Forelimb muscle (tissue), 1 donor: ENCODE results near the gene TUBB6. TPM values are rescaled to one million over a fixed set of nuclear protein-coding genes. Genes with fewer than 3 reads are reported as not detected.

Experiments used
- DNase-seq: peaks from one replicate; pipeline ENCODE4 v3.0.0-alpha.2; 2013; ENCODE audit warnings: low read depth
- polyA plus RNA-seq: library from polyadenylated mRNA; unstranded; fragments of 120-200 nt; gene quantifications from one replicate; pipeline ENCODE4 v1.2.1, GENCODE V29; 2013; ENCODE audit not compliant: insufficient read length

The TUBB6 gene
- polyA plus RNA-seq, result 224 TPM

- DNase-seq, result no peak
Measured at GRCh38 chr18:12307701-12308385, at the start of gene TUBB6. TUBB6 (plus strand) TSS chr18:12308241; CDS start chr18:12308293, 52 bp downstream.

- DNase-seq, result no peak
Measured at GRCh38 chr18:12258719-12259705, 49.0 kb upstream of the TUBB6 start.

DNA sequence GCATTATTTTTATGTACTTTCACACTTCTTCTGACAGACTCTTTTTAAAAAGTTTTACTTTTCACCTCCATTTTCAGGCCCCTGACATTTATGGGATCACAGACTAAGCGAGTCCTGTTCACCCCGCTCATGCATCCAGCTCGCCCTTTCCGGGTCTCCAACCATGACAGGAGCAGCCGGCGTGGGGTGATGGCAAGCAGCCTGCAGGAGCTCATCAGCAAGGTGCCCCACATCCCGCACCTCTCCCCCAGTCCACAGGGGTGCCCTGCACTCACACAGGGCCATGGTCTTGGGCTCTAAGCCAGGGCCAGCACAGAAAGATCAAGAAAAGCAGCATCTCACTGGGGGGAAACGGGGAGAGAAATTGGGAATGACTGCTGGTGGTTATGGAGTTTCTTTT is 45.3 kb upstream of the TUBB6 start:
- no peak for DNase-seq

GRCh38 chr18:12264864-12265263 is 43.2 kb upstream of the TUBB6 start:
- no peak for DNase-seq

DNA sequence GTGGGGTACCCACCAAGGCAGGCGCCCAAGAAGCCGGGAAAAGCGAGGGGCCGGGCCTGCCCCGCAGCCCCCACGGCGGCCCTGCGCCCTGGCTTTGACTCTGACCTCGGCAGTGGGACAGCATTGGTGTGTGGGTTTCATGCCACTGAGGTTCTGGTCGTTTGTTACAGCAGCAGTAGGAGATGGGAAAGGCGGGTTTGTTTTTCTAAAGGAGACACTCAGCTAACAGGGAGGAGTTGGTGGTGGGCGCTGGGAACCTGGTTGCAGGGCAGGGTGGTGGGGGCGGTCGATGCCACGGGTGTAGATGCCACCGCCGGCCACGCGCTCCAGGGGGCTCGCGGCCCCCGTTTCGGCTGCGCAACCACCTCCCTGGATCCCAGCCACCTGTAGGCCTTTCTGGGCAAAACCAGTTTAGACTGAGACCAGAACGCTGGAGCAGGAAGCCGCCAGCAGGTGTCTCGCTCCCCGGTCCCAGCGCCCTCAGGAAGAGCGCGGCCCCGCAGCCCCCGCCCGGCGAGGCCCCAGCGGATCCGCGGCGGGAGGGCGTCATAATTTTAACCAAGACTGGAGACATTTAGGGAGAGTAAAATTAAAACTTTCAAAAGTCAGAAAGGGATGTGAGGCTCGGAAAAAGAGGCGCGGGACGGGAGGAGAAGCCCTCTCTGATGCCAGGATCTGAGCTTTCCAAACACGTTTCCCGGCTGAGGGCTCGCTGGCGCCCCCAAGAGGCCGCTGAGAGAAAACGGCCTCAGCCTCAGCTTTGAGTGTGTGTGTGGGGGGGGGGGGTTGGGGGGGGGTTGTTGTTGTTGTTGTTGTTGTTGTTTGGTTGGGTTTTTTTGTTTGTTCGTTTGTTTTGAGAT is 36.4 kb upstream of the TUBB6 start:
- DNase-seq, result peak; percentile 44

- no peak for DNase-seq
Measured at GRCh38 chr18:12274793-12275192, 33.2 kb upstream of the TUBB6 start.

DNA sequence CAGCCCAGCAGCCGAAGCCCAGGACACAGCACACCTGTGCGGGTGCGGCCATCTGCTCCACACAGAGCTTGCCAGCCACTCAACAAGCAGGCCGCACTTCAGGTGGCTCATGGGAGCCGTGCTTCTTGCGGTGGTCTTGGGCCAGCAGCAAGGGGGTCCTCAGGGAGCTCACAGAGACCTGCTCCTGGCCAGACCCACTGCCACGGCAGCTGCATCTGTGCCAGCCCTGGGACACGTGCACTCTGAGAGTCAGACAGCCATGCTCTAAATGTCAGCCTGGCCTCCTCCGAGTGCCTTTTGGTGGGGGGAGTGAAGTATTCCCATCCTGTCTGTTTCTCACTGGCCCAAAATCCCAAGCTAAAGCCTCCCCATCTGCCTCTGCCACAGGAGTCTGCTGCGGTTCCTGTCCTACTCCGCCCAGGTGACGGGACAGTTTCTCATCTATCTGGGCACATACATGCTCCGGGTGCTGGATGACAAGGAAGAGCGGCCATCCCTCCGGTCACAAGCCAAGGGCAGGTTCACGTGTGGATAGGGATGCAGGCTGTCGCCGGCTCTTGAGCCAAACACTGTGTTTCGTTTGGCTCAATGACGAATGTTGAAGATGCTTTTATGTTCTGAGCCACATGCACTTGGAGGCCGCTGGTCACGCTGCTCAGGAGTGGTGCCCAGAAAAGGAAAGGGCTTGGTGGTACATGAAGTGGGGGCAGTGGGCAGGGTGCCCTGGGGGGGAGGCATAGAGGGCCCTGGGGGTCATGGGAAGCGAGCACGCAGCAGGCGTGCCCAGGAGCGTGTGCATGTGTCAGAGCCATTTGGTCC is 31.1 kb upstream of the TUBB6 start:
- no peak for DNase-seq

GRCh38 chr18:12278215-12278671 is 29.8 kb upstream of the TUBB6 start:
- DNase-seq, result no peak

DNA sequence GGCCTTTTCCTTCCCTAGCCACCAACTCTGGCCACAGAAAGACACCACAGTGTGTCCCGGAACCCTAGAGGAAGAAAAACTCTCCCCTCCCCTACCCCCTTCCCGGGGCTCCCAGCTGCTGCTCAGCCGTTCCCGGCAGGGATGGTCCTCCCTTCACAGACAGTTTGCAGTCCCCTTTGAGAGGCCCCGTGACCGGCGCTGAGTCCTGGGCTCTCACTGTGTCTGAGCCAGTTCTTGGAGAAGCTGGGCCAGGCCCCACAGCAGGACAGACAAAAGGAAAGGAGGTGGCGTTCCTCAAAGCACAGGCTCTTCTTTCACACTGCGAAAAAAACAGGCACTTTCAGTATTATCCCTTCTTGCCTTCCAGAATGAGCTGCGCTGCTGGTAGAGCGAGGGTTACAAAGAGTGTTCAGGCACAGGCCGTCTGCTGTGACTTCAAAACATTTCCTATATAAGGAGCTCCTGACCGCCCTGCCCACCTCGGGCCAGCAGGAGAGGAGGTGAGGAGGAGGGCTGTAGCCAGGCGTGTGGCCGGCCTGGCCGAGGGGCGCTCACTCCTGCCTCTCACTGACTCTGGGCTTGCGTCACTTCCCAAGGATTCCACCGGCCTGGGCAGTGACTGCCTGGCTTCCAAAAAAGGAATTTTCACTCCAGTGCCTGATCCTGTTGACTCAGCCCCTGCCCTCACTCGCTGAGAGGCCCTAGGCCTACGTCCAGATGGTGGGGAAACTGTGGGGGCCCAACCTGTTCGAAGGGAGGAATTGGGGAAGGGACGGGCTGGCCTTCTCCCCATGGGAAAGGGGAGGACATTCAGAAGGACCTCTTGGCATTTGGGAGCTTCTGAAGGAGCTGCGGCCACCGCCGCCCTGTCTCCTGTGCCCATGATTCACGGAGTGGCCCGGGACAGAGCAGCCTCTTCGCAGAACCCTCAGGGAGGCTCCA is 29.0 kb upstream of the TUBB6 start:
- peak; percentile 47 for DNase-seq

DNA sequence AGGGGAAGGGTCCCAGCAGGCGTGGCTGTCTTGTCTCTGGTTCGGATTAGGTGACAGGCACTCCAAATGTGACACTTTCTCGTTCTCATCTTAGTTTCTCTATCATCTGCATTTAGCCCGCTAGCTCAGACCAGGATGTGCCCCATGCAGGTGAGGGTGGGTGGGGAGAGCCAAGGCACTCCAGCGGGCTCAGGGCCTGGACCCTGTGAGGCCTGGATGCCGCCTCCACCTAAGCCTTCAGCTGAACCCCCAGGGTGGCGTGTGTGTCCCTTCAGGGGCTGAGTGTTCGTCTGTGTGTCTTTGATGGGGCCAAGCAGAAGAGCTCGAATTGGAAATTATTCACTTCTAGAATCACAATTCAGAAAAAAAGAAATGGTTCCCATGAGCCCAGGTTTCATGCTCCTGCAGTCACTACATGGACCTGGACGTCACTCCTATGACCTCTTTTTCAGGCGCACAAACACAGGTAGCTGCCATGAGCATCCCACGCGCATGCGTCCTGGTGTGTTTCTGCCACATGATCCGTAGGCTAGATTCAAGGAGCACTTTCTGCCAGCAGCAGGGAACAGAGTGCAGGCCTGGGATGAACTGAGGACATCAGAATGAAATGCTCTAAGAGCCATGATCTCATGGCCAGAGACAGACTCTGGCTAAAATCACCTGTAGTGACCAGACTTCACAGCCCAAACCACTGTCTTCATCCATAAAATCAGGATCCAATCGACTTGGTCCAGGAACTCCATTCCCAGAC is 28.1 kb upstream of the TUBB6 start:
- no peak for DNase-seq

DNA sequence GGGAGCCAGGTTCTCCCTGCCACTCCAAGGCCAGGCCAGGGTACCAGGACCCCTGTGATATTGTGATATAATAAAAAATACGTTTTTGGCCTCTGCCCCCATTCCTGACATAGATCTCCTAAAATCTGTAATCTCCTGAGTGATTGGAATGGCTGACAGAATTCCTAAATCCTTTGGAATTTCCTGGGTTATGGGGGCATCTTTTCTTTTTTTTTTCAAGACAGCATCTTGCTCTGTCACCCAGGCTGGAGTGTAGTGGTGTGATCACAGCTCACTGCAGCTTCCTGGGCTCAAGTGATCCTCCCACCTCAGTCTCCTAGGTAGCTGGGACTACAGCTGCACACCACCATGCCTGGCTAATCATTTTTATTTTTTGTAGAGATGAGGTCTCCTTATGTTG is 26.2 kb upstream of the TUBB6 start:
- DNase-seq, result no peak

GRCh38 chr18:12282442-12283039 is 25.5 kb upstream of the TUBB6 start:
- no peak for DNase-seq

DNA sequence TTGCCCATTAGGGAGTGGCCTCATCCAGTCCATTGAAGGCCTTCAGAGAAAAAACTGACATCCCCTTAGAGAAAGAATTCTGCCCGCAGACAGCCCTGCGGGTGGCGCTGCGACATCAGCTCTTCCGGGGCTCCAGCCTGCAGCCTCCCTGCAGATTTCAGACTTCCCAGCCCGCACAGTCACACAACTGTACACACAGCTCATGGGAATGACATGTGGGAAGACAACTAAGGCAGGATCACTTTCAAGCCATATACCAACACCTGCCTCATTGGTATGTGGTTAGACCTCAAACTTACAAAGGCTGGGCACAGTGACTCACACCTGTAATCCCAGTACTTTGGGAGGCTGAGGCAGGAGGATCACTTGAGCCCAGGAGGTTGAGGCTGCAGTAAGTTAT is 24.8 kb upstream of the TUBB6 start:
- no peak for DNase-seq

DNA sequence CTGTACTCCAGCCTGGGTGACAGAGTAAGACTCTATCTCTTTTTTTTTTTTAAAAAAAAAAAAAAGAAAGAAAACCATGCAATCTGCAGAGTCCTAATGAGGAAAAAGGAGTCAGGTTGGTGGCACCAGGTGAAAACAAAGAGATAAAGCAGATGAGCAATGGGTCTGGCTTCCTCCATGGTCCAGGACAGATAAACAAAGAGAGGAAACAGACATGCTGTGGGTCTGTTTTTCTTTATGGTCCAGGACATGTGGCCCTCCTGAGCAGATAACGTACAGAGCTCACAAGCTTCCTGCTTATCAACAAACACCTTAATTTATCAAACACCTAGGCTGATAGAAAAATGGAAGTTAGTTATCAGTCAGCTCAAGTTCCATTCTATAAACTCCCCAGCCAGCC is 24.4 kb upstream of the TUBB6 start:
- no peak for DNase-seq

DNA sequence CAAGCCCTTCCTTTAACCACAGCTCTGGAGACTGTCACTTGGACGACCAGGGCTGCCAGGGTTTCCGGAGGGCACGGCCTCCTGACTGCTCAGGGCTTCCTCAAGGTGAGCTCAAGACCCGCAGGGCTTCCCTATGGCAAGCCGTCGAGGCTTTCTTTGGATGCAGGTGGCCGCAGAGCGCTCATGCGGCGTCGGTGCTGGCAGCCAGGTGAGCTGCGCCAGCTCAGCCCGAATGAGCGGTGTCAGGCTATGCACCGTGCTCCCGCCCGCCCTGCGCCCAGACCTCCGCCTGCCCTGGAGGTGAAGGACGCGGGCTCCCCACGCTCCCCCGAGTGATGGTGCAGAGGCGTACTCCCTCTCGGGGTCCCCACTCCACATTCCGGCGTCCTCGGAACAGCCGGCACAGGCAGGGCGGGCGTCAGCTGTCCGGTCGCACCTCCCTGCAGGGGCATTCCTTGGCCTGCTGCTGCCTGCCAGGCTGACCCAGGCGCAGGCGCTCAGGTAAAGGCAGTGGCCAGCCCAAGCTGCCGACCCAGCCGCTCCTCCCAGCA is 20.8 kb upstream of the TUBB6 start:
- no peak for DNase-seq

- peak; percentile 43 for DNase-seq
Measured at GRCh38 chr18:12287684-12288402, 20.2 kb upstream of the TUBB6 start.

- no peak for DNase-seq
Measured at GRCh38 chr18:12288403-12288755, 19.7 kb upstream of the TUBB6 start.

- no peak for DNase-seq
Measured at GRCh38 chr18:12290086-12290485, 18.0 kb upstream of the TUBB6 start.
